ENCODE results near the gene EHHADH.

The EHHADH gene

DNA sequence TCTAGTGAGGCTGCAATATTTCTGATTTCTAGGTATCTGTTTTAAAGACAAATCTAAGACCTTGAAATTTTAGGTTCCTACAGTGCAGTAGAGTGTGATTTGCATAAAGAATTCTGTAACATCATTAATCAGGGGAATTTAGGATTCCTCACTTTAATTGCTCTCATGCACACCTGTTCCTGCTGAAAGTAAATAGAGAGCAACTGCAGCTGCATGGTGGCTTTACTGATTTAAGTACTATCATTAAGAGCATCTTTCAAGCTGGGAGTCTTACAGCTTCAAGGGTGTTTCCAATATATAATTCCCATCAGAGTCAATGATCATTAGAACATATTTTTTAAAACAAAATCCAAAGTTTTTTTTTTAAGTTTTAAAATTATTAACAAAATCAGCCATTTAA is 65.0 kb downstream of the EHHADH start:
- no peak for TF ChIP-seq POLR2AphosphoS5 (IDR thresholded peaks at IDR 0.05; ENCODE audit: low read depth, low read length)
- TF ChIP-seq REST (IDR thresholded peaks at IDR 0.05; ENCODE audit: insufficient read depth in 1 of 2, low read depth in 2 of 2, low read length in 2 of 2), result no peak
- TF ChIP-seq FOXP2 (optimal IDR thresholded peaks at IDR 0.05; ENCODE audit: borderline replicate concordance, extremely low read depth, extremely low read length, insufficient read depth), result no peak
- no peak for TF ChIP-seq TAF1 (IDR thresholded peaks at IDR 0.05; ENCODE audit: borderline replicate concordance, insufficient read depth, low read length)
- TF ChIP-seq SIN3A (IDR thresholded peaks at IDR 0.05; ENCODE audit: borderline replicate concordance, insufficient read depth, low read length), result no peak

GRCh38 chr3:185187391-185187790 is 66.5 kb downstream of the EHHADH start:
- TF ChIP-seq REST (IDR thresholded peaks at IDR 0.05; ENCODE audit: insufficient read depth in 1 of 2, low read depth in 2 of 2, low read length in 2 of 2) (no peak), SIN3A (IDR thresholded peaks at IDR 0.05; ENCODE audit: borderline replicate concordance, insufficient read depth, low read length) (no peak), POLR2AphosphoS5 (IDR thresholded peaks at IDR 0.05; ENCODE audit: low read depth, low read length) (no peak), FOXP2 (optimal IDR thresholded peaks at IDR 0.05; ENCODE audit: borderline replicate concordance, extremely low read depth, extremely low read length, insufficient read depth) (no peak), TAF1 (IDR thresholded peaks at IDR 0.05; ENCODE audit: borderline replicate concordance, insufficient read depth, low read length) (no peak)

DNA sequence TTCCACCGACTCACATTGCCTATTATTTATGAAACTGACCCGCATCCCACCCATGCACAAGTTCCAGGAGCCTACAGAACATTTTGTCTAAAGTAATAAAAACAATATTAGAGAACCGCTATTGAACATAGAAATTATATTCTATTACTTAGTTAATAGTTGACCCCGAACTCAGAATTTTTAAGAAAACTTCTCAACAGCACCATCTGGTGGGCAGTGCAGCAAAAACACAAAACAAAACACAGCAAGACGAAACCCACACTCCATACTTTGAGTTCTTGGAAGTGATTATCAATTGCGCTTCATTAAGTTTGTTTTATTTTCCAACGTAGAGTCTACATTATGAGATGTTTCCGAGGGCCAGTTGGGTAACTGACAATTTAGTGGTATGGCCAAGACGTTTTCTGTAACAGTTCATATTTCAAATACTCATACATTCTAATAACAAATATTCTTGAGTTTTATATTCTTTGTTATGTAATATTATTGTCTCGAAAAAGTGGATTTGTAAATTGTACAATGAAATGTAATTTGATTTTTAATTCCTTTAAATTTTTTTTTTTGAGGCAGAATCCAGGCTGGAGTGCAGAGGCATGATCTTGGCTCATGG is 77.0 kb downstream of the EHHADH start:
- TF ChIP-seq POLR2AphosphoS5 (IDR thresholded peaks at IDR 0.05; ENCODE audit: low read depth, low read length) (no peak), SIN3A (IDR thresholded peaks at IDR 0.05; ENCODE audit: borderline replicate concordance, insufficient read depth, low read length) (no peak), REST (IDR thresholded peaks at IDR 0.05; ENCODE audit: insufficient read depth in 1 of 2, low read depth in 2 of 2, low read length in 2 of 2) (no peak), TAF1 (IDR thresholded peaks at IDR 0.05; ENCODE audit: borderline replicate concordance, insufficient read depth, low read length) (no peak), FOXP2 (optimal IDR thresholded peaks at IDR 0.05; ENCODE audit: borderline replicate concordance, extremely low read depth, extremely low read length, insufficient read depth) (no peak)

DNA sequence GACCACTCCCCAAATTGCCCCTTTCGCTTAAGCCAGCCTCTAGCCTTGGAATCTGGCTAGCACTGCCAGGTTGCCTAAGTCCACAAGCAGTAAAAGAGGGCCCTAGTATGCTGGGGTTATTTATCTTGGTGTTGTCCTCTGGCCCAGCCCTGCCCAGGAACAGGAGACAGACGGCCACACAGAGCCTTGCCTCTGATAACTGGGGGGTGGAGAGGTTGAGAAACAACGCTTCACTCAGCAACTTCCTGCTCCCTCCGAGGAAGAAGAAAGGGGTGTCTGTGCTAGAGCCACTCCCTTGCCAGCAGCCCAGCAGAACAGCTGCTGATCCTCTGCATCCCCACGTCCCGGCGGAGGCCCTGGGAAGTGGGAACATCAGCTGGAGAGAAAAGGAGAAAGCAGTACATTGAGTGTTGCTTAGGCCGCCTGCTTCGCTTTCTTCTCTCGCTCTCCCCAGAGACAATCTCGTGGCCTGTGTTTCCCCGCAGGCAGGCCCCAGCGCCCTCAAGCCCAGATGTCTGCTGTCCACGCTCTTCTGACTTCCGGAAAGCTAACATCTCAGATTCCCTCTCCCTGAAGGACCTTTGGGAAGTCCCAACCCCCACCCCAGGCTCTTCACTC is 78.4 kb downstream of the EHHADH start:
- no peak for TF ChIP-seq POLR2AphosphoS5 (IDR thresholded peaks at IDR 0.05; ENCODE audit: low read depth, low read length)
- no peak for TF ChIP-seq TAF1 (IDR thresholded peaks at IDR 0.05; ENCODE audit: borderline replicate concordance, insufficient read depth, low read length)
- TF ChIP-seq FOXP2 (optimal IDR thresholded peaks at IDR 0.05; ENCODE audit: borderline replicate concordance, extremely low read depth, extremely low read length, insufficient read depth), result no peak
- no peak for TF ChIP-seq SIN3A (IDR thresholded peaks at IDR 0.05; ENCODE audit: borderline replicate concordance, insufficient read depth, low read length)
- no peak for TF ChIP-seq REST (IDR thresholded peaks at IDR 0.05; ENCODE audit: insufficient read depth in 1 of 2, low read depth in 2 of 2, low read length in 2 of 2)
